CD4-positive, alpha-beta T cell treated with Interleukin-4 for 4 hours (primary cell): ENCODE data around the gene TUBB2A.
"Not testable (repeated sequence)": the region's sequence is repeated elsewhere in the genome, so short reads cannot be mapped to it uniquely, and the experiment has no call there.

Experiments used
- DNase-seq: peaks from one replicate; pipeline ENCODE4 v3.0.0-alpha.2; 2020

Gene TUBB2A

DNA sequence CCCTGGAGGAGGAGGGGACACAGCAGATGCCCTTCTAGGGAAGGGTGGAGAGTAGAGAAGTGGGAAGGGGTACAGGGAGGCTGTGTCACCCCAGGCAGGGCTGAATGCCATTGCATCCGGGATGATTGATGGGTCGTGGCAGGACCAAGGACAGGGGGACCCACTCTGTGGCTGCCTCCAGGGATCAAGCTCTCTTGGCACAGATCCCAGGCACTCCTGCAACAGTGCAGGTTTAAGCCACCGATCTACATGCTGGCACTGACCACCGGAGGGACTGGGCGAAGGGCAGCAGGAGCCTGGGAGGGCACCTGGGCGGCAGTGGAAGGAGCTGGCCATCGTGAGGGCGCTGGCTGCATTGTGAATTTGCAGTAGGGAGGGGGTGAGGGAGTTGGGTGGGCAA, 22.6 kb upstream of the TUBB2A start:
- DNase-seq = not testable (repeated sequence)

GRCh38 chr6:3178666-3179065, 21.3 kb upstream of the TUBB2A start:
- not testable (repeated sequence) for DNase-seq

GRCh38 chr6:3176562-3177355, 19.4 kb upstream of the TUBB2A start:
- peak; percentile 21 for DNase-seq

GRCh38 chr6:3175715-3176402, 18.5 kb upstream of the TUBB2A start:
- no peak for DNase-seq

- not testable (repeated sequence) for DNase-seq
Measured at GRCh38 chr6:3173636-3174089, 16.3 kb upstream of the TUBB2A start.

GRCh38 chr6:3172789-3173188, 15.4 kb upstream of the TUBB2A start:
- DNase-seq = not testable (repeated sequence)

DNA sequence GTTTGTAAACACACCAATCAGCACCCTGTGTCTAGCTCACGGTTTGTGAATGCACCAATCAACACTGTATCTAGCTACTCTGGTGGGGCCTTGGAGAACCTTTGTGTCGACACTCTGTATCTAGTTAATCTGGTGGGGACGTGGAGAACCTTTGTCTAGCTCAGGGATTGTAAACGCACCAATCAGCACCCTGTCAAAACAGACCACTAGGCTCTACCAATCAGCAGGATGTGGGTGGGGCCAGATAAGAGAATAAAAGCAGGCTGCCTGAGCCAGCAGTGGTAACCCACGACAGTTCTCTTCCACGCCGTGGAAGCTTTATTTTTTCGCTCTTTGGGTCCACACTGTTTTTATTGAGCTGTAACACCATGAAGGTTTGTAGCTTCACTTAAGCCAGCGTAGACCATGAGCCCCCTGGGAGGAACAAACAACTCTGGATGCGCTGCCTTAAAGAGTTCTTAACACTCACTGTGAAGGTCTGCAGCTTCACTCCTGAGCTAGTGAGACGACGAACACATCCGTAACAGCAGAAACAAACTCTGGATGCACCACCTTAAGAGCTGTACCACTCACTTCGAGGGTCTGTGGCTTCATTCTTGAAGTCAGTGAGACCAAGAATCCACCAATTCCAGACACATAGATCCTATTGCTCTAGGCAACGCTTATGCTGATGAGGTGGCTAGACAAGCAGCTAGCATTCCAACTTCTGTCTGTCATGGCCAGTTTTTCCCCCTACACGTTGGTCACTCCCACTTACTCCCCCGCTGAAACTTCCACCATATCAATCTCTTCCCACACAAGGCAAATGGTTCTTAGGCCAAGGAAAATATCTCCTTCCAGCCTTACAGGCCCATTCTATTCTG, 14.2 kb upstream of the TUBB2A start:
- not testable (repeated sequence) for DNase-seq

GRCh38 chr6:3170676-3171075, 13.3 kb upstream of the TUBB2A start:
- DNase-seq = not testable (repeated sequence)

DNA sequence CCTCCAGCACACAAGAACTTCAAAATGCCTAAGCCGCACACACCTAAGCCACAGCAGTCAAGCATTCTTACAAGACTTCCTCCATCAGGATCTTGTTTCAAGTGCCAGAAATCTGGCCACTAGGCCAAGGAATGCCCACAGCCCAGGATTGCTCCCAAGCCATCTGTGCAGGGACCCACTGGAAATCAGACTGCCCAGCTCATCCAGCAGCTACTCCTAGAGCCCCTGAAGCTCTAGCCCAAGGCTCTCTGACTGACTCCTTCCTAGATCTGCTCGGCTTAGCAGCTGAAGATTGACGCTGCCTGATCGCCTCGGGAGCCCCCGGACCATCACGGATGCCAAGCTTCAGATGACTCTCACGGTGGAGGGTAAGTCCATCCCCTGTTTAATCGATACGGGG, 10.7 kb upstream of the TUBB2A start:
- DNase-seq = not testable (repeated sequence)

DNA sequence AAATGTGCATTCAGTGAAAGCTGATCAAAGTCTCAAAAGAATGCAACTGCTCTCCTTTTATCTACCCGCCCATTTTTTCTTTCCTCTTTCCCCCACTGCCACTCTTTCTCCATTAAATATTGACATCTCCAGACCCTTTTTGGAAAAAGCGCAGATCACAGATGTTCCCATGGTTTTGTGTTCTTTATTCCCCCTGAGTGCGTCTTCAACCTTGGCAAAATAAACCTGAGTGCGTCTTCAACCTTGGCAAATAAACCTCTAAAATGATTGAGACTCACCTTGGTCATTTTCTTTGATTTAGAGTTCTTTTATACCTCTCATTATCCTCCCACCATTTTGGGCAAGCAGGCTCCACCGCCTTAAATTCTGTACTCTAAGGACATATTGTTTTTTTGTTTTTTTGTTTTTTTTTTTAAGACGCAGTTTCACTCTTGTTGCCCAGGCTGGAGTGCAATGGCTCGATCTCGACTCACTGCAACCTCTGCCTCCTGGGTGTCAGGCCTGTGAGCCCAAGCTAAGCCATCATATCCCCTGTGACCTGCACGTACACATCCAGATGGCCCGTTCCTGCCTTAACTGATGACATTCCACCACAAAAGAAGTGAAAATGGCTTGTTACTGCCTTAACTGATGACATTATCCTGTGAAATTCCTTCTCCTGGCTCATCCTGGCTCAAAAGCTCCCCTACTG, 9.3 kb upstream of the TUBB2A start:
- not testable (repeated sequence) for DNase-seq

GRCh38 chr6:3165631-3166534, 8.5 kb upstream of the TUBB2A start:
- no peak for DNase-seq

DNA sequence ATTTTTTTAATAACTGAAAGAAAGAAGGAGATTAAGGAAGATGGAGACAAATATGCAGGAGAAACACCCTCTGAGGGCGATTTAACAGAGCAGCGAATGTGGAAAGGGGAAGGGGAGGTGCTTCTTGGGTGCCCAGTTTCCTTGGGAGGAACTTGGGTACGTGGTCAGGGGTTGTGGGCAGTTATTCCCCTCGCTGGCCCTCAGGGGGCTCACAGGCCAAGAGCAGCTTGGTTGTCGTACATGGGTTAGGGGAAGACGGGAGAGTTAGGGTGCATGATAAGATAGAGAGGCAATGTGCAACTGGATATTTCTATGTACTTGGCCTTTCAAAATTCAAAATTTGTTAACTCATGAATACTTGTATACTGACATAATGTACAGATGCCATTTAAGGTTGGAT, 7.0 kb upstream of the TUBB2A start:
- no peak for DNase-seq

DNA sequence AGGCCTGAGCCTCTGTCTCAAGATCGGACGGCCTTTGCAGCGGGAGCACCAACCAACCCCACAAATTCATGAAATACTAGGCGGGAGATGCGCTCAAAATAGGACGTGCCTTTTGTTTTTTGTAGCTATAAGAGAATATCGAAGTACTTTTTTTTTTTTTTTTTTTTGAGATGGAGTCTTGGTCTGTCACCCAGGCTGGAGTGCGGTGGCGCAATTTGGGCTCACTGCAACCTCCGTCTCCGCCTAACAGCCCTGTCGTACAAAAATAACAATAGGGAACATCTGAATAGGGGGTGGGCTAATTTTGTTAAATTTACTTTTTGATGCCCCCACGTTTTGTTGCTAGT, 5.9 kb upstream of the TUBB2A start:
- no peak for DNase-seq

DNA sequence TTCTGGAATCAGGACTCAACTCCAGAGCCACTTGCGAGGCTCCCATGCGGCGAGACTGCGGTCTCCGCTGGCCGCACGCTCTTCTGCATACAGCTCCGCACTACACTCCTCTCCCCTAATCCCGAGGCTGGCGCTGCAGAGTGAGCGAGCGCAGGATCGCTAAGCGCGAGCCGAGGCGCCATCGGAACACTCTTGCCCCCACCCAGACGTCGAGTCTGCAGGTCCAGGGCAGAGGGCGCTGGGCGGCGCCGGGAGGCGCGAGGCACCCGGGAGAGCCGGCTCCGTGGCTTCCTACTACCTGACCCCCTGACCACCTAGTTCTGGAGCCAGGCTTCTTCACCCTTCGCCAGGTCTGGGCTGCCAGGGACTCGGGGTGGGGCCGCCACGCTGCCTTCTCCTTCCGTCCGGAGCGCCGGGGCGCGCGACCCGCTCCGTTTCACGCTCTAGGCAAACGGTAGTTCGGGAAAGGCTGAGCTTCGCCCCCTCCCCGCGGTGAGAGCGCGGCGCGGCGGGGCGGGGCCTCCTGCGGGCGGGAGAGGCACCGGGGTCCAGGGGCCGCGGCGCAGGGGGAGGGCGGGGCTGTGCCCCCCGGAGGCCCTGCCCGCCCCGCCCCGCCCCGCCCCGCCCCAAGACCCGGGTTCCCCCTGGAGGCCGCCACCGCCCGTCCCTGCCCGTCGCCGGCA, 5.4 kb upstream of the TUBB2A start:
- DNase-seq = peak; percentile 54

DNA sequence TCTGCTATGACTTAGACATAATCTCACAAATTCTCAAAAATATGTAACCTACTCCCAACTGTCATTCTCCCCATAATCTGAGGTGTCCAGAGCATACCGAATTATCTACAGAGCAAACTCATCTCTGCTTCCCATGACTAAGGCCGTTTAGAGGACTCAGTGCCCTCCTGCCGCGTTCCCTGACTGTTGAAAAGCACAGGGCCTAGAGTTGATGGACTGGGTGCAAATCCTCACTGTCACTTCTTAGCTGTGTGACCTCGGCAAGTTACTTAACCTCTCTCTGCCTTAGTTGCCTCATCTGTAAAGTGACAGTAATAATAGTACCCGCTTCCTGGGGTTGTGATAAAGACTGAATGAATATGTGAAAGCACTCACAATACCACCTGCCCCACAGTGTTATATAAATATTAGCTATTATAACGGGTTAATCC, 4.7 kb upstream of the TUBB2A start:
- no peak for DNase-seq

DNA sequence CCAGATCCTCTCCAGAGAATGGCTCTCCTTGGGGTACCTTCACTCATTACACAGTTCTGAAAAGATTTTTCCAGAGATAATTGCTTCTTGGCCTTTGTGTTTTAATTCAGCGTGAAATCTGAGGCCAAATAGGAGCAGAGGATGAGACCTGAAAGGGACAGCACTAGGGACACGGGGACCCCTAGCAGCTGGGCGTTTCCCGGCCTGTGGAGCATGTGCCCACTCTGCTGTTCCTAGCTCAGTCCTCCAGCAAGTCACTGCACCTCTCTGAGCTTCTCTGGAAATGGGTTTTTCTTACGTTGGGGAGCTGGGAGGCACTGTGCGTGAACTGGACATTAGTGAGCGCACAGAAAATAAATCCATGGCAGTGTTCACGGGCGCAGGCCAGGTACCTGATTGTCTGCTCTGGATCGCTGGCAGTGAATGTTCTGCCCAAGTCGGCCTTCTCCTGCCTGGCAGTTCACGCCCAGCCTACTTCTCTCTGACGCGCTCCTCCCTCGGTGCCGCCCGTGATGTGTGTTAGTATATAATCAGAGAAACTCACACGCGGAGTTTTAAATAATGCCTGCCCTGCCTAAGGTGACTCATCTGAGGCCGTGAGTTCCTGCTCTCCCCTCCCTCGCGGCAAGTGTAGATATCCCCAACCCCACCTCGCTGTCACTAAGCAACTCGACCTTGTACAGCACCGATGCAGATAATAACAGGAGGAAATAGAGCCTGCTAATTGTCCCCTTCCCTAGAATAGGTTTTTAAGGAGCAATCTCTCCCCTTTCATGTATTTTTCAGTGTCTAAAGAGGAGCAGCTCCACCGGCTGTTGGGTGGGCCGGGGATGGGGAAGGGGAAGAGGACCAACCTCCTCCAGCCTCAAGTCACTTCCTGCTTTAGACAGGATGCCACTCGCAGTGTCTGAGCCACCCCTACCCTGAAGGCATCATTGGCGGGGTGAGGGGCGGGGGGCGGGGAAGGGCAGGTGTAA, 2.7 kb upstream of the TUBB2A start:
- DNase-seq = peak; percentile 89

DNA sequence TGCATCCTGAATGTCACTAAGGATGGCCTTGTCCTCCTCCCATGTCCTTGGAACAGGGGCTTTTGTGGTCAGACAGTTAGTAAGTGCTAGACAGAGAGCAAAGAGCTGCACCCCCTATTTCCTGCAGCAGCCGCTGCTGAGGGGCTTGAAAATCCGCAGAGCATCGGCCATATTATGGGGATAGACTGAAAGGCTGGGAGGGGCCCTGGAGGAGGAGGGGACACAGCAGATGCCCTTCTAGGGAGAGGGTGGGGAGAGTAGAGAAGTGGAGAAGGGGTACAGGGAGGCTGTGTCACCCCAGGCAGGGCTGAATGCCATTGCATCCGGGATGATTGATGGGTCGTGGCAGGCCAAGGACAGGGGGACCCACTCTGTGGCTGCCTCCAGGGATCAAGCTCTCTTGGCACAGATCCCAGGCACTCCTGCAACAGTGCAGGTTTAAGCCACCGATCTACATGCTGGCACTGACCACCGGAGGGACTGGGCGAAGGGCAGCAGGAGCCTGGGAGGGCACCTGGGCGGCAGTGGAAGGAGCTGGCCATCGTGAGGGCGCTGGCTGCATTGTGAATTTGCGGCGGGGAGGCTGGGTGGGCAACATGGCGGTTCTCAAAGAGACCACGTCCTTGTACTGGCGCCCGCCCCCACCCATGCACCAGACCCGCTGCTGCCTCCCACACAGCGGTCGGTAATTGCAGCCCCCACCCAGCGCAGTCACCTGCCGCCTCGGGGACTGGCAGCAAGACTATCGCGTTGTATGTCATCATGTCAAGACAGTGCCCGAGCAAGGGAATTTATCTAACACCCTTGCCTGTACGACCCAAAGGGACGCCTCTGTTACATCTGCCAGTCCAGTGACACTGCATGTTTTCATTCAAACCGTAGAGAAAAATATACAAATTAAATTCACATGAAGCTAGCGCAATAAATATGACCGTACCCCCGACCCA, 887 bp downstream of the TUBB2A start:
- DNase-seq = peak; percentile 19

GRCh38 chr6:3155416-3155815, 1.9 kb downstream of the TUBB2A start:
- DNase-seq = not testable (repeated sequence)

GRCh38 chr6:3152689-3153088, 4.7 kb downstream of the TUBB2A start:
- no peak for DNase-seq
